ENCODE measurements around the gene CDC14B. TPM values are rescaled to one million over a fixed set of nuclear protein-coding genes. Genes with fewer than 3 reads are reported as not detected.
"Not testable (repeated sequence)": the region's sequence is repeated elsewhere in the genome, so short reads cannot be mapped to it uniquely, and the experiment has no call there.

The CDC14B gene
- total RNA-seq, 1 donor from 2014 or later = 15.1 TPM

- intact Hi-C loops (cut with DNase I) = no loop called here
- ATAC-seq (ENCODE audit: poor library complexity) (peak; percentile 68), DNase-seq (no peak)
These were observed 103.8 kb downstream of the CDC14B start for GRCh38 chr9:96515621-96516470.

- intact Hi-C loops (cut with DNase I) = no loop called here
- ATAC-seq (ENCODE audit: poor library complexity) (no peak), DNase-seq (no peak)
These were observed 104.9 kb downstream of the CDC14B start for GRCh38 chr9:96514800-96515158.

- no peak for DNase-seq
- intact Hi-C loops (cut with DNase I) = no loop called here
- ATAC-seq (ENCODE audit: poor library complexity) = peak; percentile 59
These were observed 105.4 kb downstream of the CDC14B start for GRCh38 chr9:96514108-96514799.

GRCh38 chr9:96513622-96514021, 106.0 kb downstream of the CDC14B start:
- intact Hi-C loops (cut with DNase I) = no loop called here
- no peak for ATAC-seq (ENCODE audit: poor library complexity)
- DNase-seq = no peak

GRCh38 chr9:96512240-96512639, 107.4 kb downstream of the CDC14B start:
- no peak for DNase-seq
- no peak for ATAC-seq (ENCODE audit: poor library complexity)
- intact Hi-C loops (cut with DNase I) = no loop called here

- no peak for DNase-seq
- intact Hi-C loops (cut with DNase I) = no loop called here
- ATAC-seq (ENCODE audit: poor library complexity) = no peak
These were observed 109.4 kb downstream of the CDC14B start for GRCh38 chr9:96510258-96510657.

- no peak for ATAC-seq (ENCODE audit: poor library complexity)
- no peak for DNase-seq
- intact Hi-C loops (cut with DNase I) = no loop called here
These were observed 109.8 kb downstream of the CDC14B start for GRCh38 chr9:96509848-96510247.

- no peak for ATAC-seq (ENCODE audit: poor library complexity)
- intact Hi-C loops (cut with DNase I) = no loop called here
- no peak for DNase-seq
These were observed 110.6 kb downstream of the CDC14B start for GRCh38 chr9:96509026-96509425.

GRCh38 chr9:96508227-96508940, 111.3 kb downstream of the CDC14B start:
- DNase-seq = no peak
- intact Hi-C loops (cut with DNase I) = no loop called here
- ATAC-seq (ENCODE audit: poor library complexity) = peak; percentile 84

GRCh38 chr9:96505316-96505991, 114.2 kb downstream of the CDC14B start:
- intact Hi-C loops (cut with DNase I) = no loop called here
- DNase-seq = no peak
- ATAC-seq (ENCODE audit: poor library complexity) = peak; percentile 23

- DNase-seq (no peak), ATAC-seq (ENCODE audit: poor library complexity) (no peak)
- intact Hi-C loops (cut with DNase I) = no loop called here
These were observed 115.7 kb downstream of the CDC14B start for GRCh38 chr9:96503918-96504317.

GRCh38 chr9:96503374-96503748, 116.3 kb downstream of the CDC14B start:
- DNase-seq; intact Hi-C loops (cut with DNase I); ATAC-seq (ENCODE audit: poor library complexity): not testable (repeated sequence)

- ATAC-seq (ENCODE audit: poor library complexity) = peak; percentile 34
- no peak for DNase-seq
- intact Hi-C loops (cut with DNase I) = no loop called here
These were observed 116.9 kb downstream of the CDC14B start for GRCh38 chr9:96502539-96503373.

GRCh38 chr9:96501633-96502538, 117.8 kb downstream of the CDC14B start:
- intact Hi-C loops (cut with DNase I) = no loop called here
- DNase-seq (no peak), ATAC-seq (ENCODE audit: poor library complexity) (no peak)

- ATAC-seq (ENCODE audit: poor library complexity) (no peak), DNase-seq (no peak)
- intact Hi-C loops (cut with DNase I) = no loop called here
These were observed 118.7 kb downstream of the CDC14B start for GRCh38 chr9:96500696-96501632.

GRCh38 chr9:96499257-96499656, 120.4 kb downstream of the CDC14B start:
- intact Hi-C loops (cut with DNase I) = no loop called here
- no peak for DNase-seq
- ATAC-seq (ENCODE audit: poor library complexity) = peak; percentile 14

Measured in Right ventricle myocardium superior (tissue), 1 donor.